GM10248 (cell line): Measurements from ENCODE around the gene AGPAT4.

Experiments used
- CTCF ChIA-PET: fragments of 300-600 bp; sonication (Branson Sonifier 250); formaldehyde crosslinking; extraction: SDS; loops from one replicate; lab custom pipeline; 2021; ENCODE audit warnings: antibody characterized with exemption; lab: Yijun Ruan, JAX
- POLR2A ChIA-PET: fragments of 350-650 bp; sonication (Branson Sonifier 250); formaldehyde crosslinking; extraction: SDS; loops from one replicate; lab custom pipeline; 2020; ENCODE audit warnings: antibody characterized with exemption; lab: Yijun Ruan, JAX
- DNase-seq: peaks from one replicate; pipeline ENCODE4 v3.0.0; 2012; ENCODE audit errors: extremely low spot score
- TF ChIP-seq, protein P1 (sequence below): IDR thresholded peaks from 2 replicates; pipeline ENCODE4 v1.5.1; 2012; ENCODE audit warnings: mild to moderate bottlenecking, low read depth; ENCODE audit errors: extremely low read depth, missing control alignments, control extremely low read depth

Gene AGPAT4

DNA sequence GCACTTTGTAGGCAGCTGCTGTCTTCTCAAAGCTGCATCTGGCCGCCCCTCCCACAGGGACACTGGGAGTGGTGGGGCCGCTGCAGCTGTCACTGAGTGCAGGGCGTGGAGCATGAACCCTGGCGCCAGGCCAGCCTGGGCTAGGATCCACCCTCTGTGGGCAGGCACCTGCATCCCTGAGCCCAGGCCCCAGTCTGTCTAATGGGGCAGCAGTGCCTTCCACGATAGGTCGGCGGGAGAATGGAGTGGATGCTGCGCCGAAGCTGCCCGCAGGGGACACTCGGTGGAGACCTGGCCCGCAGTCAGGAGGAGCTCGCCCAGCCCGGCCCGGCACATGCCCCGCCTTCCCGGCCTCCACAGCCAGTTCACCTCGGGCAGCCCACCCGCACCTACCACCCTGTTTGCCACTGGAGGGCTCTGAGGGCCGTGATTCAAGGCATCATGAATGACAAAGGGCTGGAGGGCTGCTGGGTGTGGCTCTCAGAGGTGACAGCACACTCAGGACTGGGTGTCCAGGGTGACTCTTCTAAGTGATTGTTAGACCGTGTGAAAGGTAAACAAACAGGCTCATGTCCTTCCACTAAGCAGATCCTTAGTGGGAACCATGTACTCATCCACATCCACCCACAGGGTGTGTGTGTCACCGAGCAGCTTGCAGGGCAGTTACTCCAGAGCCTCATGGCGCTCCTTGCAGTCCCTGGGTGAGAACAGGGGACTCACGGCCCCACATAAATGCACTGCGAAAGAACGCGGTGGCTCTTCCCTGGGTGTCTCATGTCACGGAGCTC, 133.9 kb downstream of the AGPAT4 start:
- TF ChIP-seq, protein P1, sequence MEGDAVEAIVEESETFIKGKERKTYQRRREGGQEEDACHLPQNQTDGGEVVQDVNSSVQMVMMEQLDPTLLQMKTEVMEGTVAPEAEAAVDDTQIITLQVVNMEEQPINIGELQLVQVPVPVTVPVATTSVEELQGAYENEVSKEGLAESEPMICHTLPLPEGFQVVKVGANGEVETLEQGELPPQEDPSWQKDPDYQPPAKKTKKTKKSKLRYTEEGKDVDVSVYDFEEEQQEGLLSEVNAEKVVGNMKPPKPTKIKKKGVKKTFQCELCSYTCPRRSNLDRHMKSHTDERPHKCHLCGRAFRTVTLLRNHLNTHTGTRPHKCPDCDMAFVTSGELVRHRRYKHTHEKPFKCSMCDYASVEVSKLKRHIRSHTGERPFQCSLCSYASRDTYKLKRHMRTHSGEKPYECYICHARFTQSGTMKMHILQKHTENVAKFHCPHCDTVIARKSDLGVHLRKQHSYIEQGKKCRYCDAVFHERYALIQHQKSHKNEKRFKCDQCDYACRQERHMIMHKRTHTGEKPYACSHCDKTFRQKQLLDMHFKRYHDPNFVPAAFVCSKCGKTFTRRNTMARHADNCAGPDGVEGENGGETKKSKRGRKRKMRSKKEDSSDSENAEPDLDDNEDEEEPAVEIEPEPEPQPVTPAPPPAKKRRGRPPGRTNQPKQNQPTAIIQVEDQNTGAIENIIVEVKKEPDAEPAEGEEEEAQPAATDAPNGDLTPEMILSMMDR = peak; percentile 35
- CTCF ChIA-PET = interaction anchor here (0.7 to 9.5 kb wide), 20 partner anchors 11 to 620 kb away, joined by 3 to 110 read pairs (median 4); no protein-coding TSS in a partner anchor
- POLR2A ChIA-PET = no interaction called here
- DNase-seq = no peak

DNA sequence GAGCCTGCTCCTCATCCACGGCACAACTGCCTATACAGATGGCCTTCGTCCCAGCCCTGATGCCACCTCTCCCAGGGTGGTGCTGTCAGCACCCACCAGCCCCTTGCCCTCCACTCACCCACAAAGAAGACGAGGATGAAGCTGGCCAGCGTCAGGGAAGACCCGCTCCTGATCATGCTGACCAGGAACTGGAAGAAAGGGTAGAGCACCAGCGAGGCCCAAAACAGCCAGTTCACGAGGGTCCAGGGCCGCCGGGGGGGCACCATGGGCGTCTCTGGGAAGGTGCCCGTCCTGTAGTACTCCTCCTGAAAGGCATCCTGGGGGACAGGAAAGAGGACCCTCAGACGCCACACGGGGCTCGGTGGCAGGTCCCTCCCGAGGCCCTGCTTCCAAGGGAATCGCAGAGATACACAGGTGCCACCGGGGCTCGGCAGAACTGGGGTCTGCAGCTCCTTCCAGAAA, 134.5 kb downstream of the AGPAT4 start:
- POLR2A ChIA-PET = no interaction called here

DNA sequence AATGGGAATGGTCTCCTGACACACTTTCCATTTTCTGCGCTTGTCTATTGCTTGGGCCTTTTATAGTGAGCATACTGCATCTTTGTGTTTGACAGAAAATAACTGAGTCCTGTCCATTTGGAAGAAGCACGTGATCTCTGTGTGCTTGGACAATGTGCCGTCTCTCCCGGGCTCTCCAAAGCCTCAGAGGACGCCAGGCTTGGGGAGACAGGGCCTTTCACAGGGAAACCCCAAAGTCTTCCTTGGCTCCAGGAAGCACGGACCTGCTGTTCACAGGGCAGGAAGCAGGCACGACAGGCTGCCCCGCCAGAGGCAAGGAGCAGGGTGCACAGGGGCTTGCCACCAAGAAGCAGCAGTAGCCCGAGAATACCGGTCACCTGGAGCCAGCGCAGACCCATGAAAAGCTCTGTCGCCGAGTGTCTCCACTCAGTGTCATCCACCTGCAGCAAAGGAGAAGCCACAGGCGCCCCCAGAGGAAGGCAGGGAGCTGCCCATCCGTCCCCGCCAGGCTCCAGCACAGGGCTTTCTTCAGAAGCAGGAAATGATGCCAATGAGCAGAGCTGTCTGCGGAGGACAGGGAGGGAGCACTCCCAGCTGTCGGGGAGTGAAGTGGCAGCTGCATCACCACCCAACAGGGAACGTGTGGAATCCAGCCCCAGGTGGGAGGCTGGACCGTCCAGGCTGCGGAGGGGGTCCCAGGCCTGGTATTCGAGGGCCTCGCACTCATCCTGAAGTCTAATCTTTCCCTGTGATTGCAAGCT, 135.1 kb downstream of the AGPAT4 start:
- TF ChIP-seq, protein P1 = no peak
- ChIA-PET CTCF (interaction anchor here (0.8 to 9.5 kb wide), 11 partner anchors 11 to 619 kb away, joined by 3 to 110 read pairs (median 4); no protein-coding TSS in a partner anchor), POLR2A (no interaction called here)
- no peak for DNase-seq

More for the DNA sequence above, 134.5 kb downstream of the AGPAT4 start:
- TF ChIP-seq, protein P1 = no peak
- CTCF ChIA-PET = interaction anchor here (0.7 to 9.5 kb wide), 17 partner anchors 11 to 620 kb away, joined by 3 to 110 read pairs (median 4); no protein-coding TSS in a partner anchor
- DNase-seq = no peak

DNA sequence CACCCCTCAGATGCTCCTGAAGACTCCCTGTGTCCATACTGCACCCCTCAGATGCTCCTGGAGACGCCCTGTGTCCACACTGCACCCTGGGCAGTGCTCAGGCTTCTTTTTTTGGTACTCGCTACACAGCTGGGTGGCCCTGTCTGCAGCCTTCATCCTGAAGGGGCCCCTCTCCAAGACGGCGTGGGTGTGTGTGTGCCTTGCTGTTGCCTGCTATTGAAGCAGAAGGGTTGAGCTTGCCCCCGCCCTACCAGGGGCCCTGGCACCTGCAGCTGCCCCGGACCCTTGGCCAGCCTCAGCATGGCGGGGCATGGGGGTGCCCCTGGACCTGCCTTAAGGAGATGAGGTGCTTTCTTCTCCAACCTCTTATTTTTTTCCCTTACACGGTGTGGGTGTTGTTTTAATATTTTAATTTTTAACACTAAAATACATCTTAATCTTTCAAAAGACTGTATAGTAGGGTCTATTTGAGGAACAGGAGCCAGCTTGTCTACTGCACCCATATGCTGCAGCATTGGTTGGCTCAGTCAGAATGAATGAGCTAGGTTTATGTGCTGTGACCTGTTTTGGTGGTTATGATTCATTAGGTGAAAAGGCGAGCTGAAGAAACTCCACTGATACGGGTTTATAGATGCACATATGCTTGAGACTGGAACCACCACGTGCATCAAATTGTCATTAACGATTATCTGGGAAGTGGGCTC, 135.9 kb downstream of the AGPAT4 start:
- DNase-seq = no peak
- ChIA-PET CTCF (interaction anchor here (1.0 to 9.5 kb wide), 5 partner anchors 10 to 235 kb away, joined by 3 to 110 read pairs (median 18); no protein-coding TSS in a partner anchor), POLR2A (no interaction called here)
- TF ChIP-seq, protein P1 = no peak

DNA sequence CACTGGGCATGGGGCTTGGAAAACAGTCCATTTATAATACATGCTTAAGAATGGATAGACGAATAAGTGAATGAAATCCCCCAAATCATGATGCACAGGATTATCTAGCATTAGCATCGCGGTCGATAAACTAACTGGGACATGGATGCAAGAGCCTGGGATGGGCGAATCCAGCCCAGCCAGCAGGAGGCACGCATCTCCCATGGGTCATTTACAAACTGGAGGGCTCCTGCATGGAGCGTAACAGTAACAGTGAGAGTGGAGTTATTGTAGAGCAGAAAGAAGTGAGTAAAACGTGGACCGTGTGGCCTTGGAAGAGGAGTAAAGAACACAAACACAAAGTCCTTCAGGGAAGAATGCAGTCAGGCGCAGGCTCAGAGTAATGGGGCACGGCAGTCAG, 136.5 kb downstream of the AGPAT4 start:
- TF ChIP-seq, protein P1 = no peak
- no peak for DNase-seq
- ChIA-PET CTCF (interaction anchor here (9.5 kb wide), 1 partner anchor 235 kb away, joined by 110 read pairs; no protein-coding TSS in a partner anchor), POLR2A (no interaction called here)
